PC-9 (cell line): Measurements from ENCODE around the gene REPS2. TPM values are rescaled to one million over a fixed set of nuclear protein-coding genes. Genes with fewer than 3 reads are reported as not detected.

ENCODE experiments used
- BruUV-seq: library from RNA; stranded (reverse); fragments of 400-500 nt; replicated peaks from 2 replicates; lab custom pipeline; 2021; lab: Mats Ljungman, UMichigan
- CTCF ChIA-PET: fragments of 300-600 bp; sonication (Branson Sonifier 250); formaldehyde crosslinking; loops from one replicate; lab custom pipeline; 2022; ENCODE audit warnings: antibody characterized with exemption; lab: Charles Lee
- POLR2A ChIA-PET: fragments of 300-600 bp; sonication (Branson Sonifier 250); formaldehyde crosslinking; loops from one replicate; lab custom pipeline; 2022; ENCODE audit warnings: antibody characterized with exemption; ENCODE audit not compliant: unreplicated experiment; lab: Charles Lee
- DNase-seq, 2 experiments: peaks; one replicate each; pipeline versions ENCODE4 v3.0.0 to v3.0.0-alpha.2; 2015 to 2022; ENCODE audit warnings: mixed read lengths in 1 of 2
- H2AFZ ChIP-seq: fragments of 200-600 bp; sonication (generic); 2 replicates; pipeline ENCODE4 v1.8.1; 2017; ENCODE audit warnings: antibody characterized with exemption
- H3F3A ChIP-seq: fragments of 200-600 bp; sonication (generic); 2 replicates; pipeline ENCODE4 v1.8.1; 2017; ENCODE audit warnings: antibody characterized with exemption, mild to moderate bottlenecking, low read depth; ENCODE audit not compliant: insufficient read depth
- H3K27ac ChIP-seq: fragments of 200-600 bp; sonication (generic); 2 replicates; pipeline ENCODE4 v1.6.1; 2016; ENCODE audit warnings: mixed run types
- H3K27me3 ChIP-seq: fragments of 200-600 bp; sonication (generic); 2 replicates; pipeline ENCODE4 v1.6.1; 2016; ENCODE audit warnings: low read depth, mixed run types; ENCODE audit not compliant: insufficient read depth
- H3K36me3 ChIP-seq: fragments of 200-600 bp; sonication (generic); 2 replicates; pipeline ENCODE4 v1.6.1; 2016; ENCODE audit warnings: low read depth, mixed run types
- H3K4me1 ChIP-seq: fragments of 200-600 bp; sonication (generic); replicated peaks from 2 replicates; pipeline ENCODE4 v1.6.1; 2016; ENCODE audit warnings: mixed run types; ENCODE audit not compliant: insufficient read depth
- H3K4me2 ChIP-seq: fragments of 200-600 bp; sonication (generic); 2 replicates; pipeline ENCODE4 v1.6.1; 2017; ENCODE audit warnings: mixed run types
- H3K4me3 ChIP-seq: fragments of 200-600 bp; sonication (generic); 2 replicates; pipeline ENCODE4 v1.6.1; 2016; ENCODE audit warnings: mixed run types
- H3K79me2 ChIP-seq: fragments of 200-600 bp; sonication (generic); 2 replicates; pipeline ENCODE4 v1.6.1; 2017; ENCODE audit warnings: low read depth, mixed run types
- H3K9me2 ChIP-seq: fragments of 200-600 bp; sonication (generic); 2 replicates; pipeline ENCODE4 v1.8.1; 2017; ENCODE audit warnings: mild to moderate bottlenecking; ENCODE audit not compliant: insufficient read depth
- H3K9me3 ChIP-seq: fragments of 200-600 bp; sonication (generic); 2 replicates; pipeline ENCODE4 v1.8.1; 2016; ENCODE audit warnings: low read depth; ENCODE audit not compliant: insufficient read depth
- H4K20me1 ChIP-seq: fragments of 200-600 bp; sonication (generic); 2 replicates; pipeline ENCODE4 v1.8.1; 2017; ENCODE audit not compliant: insufficient read depth
- EZH2 ChIP-seq: fragments of 200-600 bp; sonication (generic); IDR thresholded peaks from 2 replicates; pipeline ENCODE4 v1.8.0; 2017; ENCODE audit warnings: antibody characterized with exemption, low read depth
- intact Hi-C: fragments of 100-400 bp; cut with micrococcal nuclease; formaldehyde crosslinking; loops from one replicate; pipeline ENCODE4 v1.10.0; 2022; ENCODE audit not compliant: unreplicated experiment
- total RNA-seq: library from RNA; stranded (reverse); gene quantifications from 2 replicates; pipeline ENCODE4 v1.2.3, GENCODE V29; 2021
- TF ChIP-seq, protein P1 (sequence below): fragments of 200-600 bp; sonication (generic); conservative IDR thresholded peaks from 2 replicates; pipeline ENCODE4 v1.6.1; 2017; ENCODE audit warnings: mixed run types, antibody characterized with exemption, mild to moderate bottlenecking, moderate library complexity

REPS2 gene
- total RNA-seq, 1 experiment from 2014 or later, result 29.2 TPM

DNA sequence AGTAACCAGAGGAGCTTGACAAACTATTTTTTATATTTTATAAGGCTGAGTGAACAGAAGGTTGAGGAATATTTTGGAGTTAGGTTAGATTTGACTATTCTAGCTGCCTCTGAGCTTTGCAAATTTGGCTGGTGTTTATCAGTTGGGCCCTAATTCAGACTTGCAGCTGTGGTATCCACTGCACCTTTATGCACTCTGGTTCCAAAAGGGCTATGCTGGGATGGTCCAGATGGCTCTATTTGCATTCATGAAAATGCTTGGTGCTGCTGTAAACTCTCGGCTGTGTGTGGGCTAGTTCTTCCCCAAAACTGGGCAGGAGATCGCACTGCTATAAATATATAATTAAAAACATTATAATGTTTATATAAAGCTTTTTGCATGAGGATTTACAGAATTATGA lies 106.3 kb downstream of the REPS2 start:
- H3K27ac ChIP-seq, result no peak overlapping the region
- intact Hi-C loops, result no loop called here
- H3F3A ChIP-seq, result no peaks in the 10 kb centered on the region
- no peaks in the 10 kb centered on the region for H3K27me3 ChIP-seq
- no peak for TF ChIP-seq EZH2
- TF ChIP-seq, protein P1, sequence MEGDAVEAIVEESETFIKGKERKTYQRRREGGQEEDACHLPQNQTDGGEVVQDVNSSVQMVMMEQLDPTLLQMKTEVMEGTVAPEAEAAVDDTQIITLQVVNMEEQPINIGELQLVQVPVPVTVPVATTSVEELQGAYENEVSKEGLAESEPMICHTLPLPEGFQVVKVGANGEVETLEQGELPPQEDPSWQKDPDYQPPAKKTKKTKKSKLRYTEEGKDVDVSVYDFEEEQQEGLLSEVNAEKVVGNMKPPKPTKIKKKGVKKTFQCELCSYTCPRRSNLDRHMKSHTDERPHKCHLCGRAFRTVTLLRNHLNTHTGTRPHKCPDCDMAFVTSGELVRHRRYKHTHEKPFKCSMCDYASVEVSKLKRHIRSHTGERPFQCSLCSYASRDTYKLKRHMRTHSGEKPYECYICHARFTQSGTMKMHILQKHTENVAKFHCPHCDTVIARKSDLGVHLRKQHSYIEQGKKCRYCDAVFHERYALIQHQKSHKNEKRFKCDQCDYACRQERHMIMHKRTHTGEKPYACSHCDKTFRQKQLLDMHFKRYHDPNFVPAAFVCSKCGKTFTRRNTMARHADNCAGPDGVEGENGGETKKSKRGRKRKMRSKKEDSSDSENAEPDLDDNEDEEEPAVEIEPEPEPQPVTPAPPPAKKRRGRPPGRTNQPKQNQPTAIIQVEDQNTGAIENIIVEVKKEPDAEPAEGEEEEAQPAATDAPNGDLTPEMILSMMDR, result no peak
- no peaks in the 10 kb centered on the region for H3K9me2 ChIP-seq
- CTCF ChIA-PET, result no interaction called here
- no peak for DNase-seq
- H3K36me3 ChIP-seq, result no peaks in the 10 kb centered on the region
- POLR2A ChIA-PET, result interaction anchor here (0.7 to 0.8 kb wide), 2 partner anchors 169 to 171 kb away, joined by 3 to 4 read pairs; no protein-coding TSS in a partner anchor
- H4K20me1 ChIP-seq, result no peaks in the 10 kb centered on the region
- H3K4me2 ChIP-seq, result no peak overlapping the region
- no peaks in the 10 kb centered on the region for H3K9me3 ChIP-seq
- no peak overlapping the region for H3K4me3 ChIP-seq
- no peak overlapping the region for H2AFZ ChIP-seq
- H3K79me2 ChIP-seq, result no peaks in the 10 kb centered on the region
- H3K4me1 ChIP-seq, result no peaks in the 10 kb centered on the region
- no TSS peak for BruUV-seq

DNA sequence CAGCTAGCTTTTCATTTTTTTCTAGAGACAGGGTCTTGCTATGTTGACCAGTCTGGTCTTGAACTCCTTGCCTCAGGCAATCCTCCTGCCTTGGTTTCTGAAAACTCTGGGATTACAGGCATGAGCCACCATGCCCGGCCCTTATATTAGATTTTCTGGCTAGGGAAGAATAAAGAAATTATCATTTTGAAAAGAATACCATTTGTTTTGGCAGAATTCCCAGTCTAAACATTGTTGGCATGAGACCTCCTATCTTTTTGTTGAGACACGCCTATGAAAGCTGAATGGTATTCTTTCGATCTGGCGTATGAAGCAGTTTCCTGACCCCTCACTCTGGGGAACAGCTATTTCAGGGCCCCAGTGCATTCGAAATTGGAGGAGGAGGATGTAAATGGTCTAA lies 107.0 kb downstream of the REPS2 start:
- no peaks in the 10 kb centered on the region for H3K27me3 ChIP-seq
- H3K4me3 ChIP-seq, result no peak overlapping the region
- DNase-seq, result no peak
- no peaks in the 10 kb centered on the region for H3F3A ChIP-seq
- BruUV-seq, result no TSS peak
- TF ChIP-seq, protein P1, result no peak
- TF ChIP-seq EZH2, result no peak
- H4K20me1 ChIP-seq, result no peaks in the 10 kb centered on the region
- H2AFZ ChIP-seq, result no peak overlapping the region
- no peaks in the 10 kb centered on the region for H3K9me2 ChIP-seq
- no peak overlapping the region for H3K27ac ChIP-seq
- no peaks in the 10 kb centered on the region for H3K79me2 ChIP-seq
- no peaks in the 10 kb centered on the region for H3K4me1 ChIP-seq
- intact Hi-C loops, result no loop called here
- ChIA-PET POLR2A (interaction anchor here (0.8 kb wide), 1 partner anchor 170 kb away, joined by 4 read pairs; no protein-coding TSS in a partner anchor), CTCF (no interaction called here)
- no peaks in the 10 kb centered on the region for H3K36me3 ChIP-seq
- no peaks in the 10 kb centered on the region for H3K9me3 ChIP-seq
- no peak overlapping the region for H3K4me2 ChIP-seq

DNA sequence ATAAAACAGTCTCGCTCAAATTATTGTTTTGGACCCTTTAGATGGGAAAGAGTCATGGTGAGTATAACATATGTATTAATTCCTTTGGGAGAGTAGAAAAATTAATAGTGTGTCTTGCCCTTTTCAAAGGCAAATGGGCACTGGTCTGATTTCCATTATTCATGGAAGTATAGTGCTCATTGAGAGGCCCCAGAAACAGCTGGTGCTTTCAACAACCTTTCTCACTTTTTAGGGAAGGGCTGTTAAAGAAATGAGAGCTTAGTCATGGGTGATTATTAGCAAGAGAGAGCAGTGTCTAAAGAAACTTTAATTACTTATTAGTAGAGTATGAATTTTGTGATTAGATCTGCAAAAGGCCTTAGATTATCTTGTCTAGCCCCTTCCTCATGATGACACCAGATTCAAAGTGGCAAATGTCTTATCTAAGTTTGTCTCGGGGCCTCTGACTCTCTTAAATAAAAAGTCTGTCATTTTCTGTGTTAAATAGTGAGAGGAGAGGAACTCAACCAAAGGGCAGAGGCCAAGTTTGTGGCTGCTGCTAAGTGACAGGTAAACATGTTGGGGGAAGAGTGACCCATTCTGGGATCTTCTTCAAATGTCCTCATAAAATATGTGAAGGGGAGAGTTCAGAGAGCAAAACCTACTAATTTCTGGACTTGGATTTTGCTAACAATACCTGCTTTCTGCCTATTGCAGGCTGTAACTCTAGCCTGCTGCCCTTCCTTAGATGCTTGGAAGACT lies 110.6 kb downstream of the REPS2 start:
- no peaks in the 10 kb centered on the region for H3K79me2 ChIP-seq
- no TSS peak for BruUV-seq
- ChIA-PET CTCF (no interaction called here), POLR2A (no interaction called here)
- no peaks in the 10 kb centered on the region for H3K4me1 ChIP-seq
- no peaks in the 10 kb centered on the region for H3F3A ChIP-seq
- no peaks in the 10 kb centered on the region for H4K20me1 ChIP-seq
- no peaks in the 10 kb centered on the region for H3K27me3 ChIP-seq
- no peaks in the 10 kb centered on the region for H3K9me2 ChIP-seq
- H3K36me3 ChIP-seq, result no peaks in the 10 kb centered on the region
- no peak overlapping the region for H2AFZ ChIP-seq
- TF ChIP-seq EZH2, result no peak
- no peak for DNase-seq
- H3K4me3 ChIP-seq, result no peak overlapping the region
- no peak overlapping the region for H3K27ac ChIP-seq
- intact Hi-C loops, result no loop called here
- H3K9me3 ChIP-seq, result no peaks in the 10 kb centered on the region
- H3K4me2 ChIP-seq, result no peak overlapping the region
